Upper lobe of left lung (tissue), 4 donors: Measurements from ENCODE around the gene TOMM70.
"Not testable (repeated sequence)": the region's sequence is repeated elsewhere in the genome, so short reads cannot be mapped to it uniquely, and the experiment has no call there.

ENCODE experiments used
- POLR2A ChIP-seq, 4 donors: fragments of 450-650 bp; IDR thresholded peaks; one replicate each; pipeline ENCODE4 v1.5.1; 2016 to 2017; ENCODE audit warnings: antibody characterized with exemption in 4 of 4, mild to moderate bottlenecking in 2 of 4
- POLR2AphosphoS5 ChIP-seq, 2 donors: sonication (generic); formaldehyde crosslinking; IDR thresholded peaks; one replicate each; pipeline ENCODE4 v1.5.1; 2017; ENCODE audit warnings: antibody characterized with exemption in 2 of 2
- TF ChIP-seq, protein P1 (sequence below), 6 experiments: fragments of 450-650 bp in 4 of 6; fragments of 200-600 bp in 2 of 6; sonication (generic) in 2 of 6; IDR thresholded peaks; one replicate each; pipeline ENCODE4 v1.5.1; 2016 to 2019; ENCODE audit warnings: antibody characterized with exemption in 6 of 6

GRCh38 chr3:100447067-100447466 is 46.2 kb upstream of the TOMM70 start:
- not testable (repeated sequence) for TF ChIP-seq POLR2A, POLR2AphosphoS5 (IDR thresholded peaks at IDR 0.05)
- TF ChIP-seq, protein P1, sequence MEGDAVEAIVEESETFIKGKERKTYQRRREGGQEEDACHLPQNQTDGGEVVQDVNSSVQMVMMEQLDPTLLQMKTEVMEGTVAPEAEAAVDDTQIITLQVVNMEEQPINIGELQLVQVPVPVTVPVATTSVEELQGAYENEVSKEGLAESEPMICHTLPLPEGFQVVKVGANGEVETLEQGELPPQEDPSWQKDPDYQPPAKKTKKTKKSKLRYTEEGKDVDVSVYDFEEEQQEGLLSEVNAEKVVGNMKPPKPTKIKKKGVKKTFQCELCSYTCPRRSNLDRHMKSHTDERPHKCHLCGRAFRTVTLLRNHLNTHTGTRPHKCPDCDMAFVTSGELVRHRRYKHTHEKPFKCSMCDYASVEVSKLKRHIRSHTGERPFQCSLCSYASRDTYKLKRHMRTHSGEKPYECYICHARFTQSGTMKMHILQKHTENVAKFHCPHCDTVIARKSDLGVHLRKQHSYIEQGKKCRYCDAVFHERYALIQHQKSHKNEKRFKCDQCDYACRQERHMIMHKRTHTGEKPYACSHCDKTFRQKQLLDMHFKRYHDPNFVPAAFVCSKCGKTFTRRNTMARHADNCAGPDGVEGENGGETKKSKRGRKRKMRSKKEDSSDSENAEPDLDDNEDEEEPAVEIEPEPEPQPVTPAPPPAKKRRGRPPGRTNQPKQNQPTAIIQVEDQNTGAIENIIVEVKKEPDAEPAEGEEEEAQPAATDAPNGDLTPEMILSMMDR (IDR thresholded peaks at IDR 0.05): not testable (repeated sequence)
